Breast epithelium (tissue), 3 donors: ENCODE results near the gene GNB2.

Experiments used
- CTCF ChIP-seq, 3 donors: fragments of 450-650 bp; IDR thresholded peaks; one replicate each; pipeline ENCODE4 v1.5.1; 2016 to 2017; ENCODE audit warnings: antibody characterized with exemption in 3 of 3, mild to moderate bottlenecking in 3 of 3, moderate library complexity in 3 of 3
- POLR2A ChIP-seq: fragments of 450-650 bp; IDR thresholded peaks from one replicate; pipeline ENCODE4 v1.6.1; 2016; ENCODE audit warnings: antibody characterized with exemption, mild to moderate bottlenecking, moderate library complexity

GRCh38 chr7:100720671-100721504 is 47.3 kb downstream of the GNB2 start:
- TF ChIP-seq CTCF (IDR thresholded peaks at IDR 0.05), result no peak
- no peak for TF ChIP-seq POLR2A
